ENCODE results near the gene FHL1. TPM values are rescaled to one million over a fixed set of nuclear protein-coding genes. Genes with fewer than 3 reads are reported as not detected.

Gene FHL1
- total and polyA plus RNA-seq, 2 donors (not counting 3 experiments of a cell fraction or from before 2014, with no cell fraction given) = 50.6 to 59.4 TPM

GRCh38 chrX:136210243-136210642 lies 62.9 kb downstream of the FHL1 start:
- Histone ChIP-seq H2AFZ (ENCODE audit: low read depth, low read length) (no peak overlapping the region), H3K79me2 (ENCODE audit: control insufficient read depth, insufficient read depth, low read length) (no peaks in the 10 kb centered on the region), H3K36me3 (ENCODE audit: control insufficient read depth in 2 of 2, extremely low read depth in 1 of 2, insufficient read depth in 2 of 2, low read length in 2 of 2) (no peaks in the 10 kb centered on the region), H3K9me1 (replicated peaks; ENCODE audit: control insufficient read depth, extremely low read depth, insufficient read depth, low read length) (no peaks in the 10 kb centered on the region), H3K4me2 (ENCODE audit: insufficient read depth, low read length) (no peak overlapping the region), H3K4me1 (ENCODE audit: control insufficient read depth, extremely low read depth, insufficient read depth, low read length) (peaks cover 9% of the 10 kb centered on the region), H3K9me3 (replicated peaks; ENCODE audit: control insufficient read depth, insufficient read depth, low read length) (no peaks in the 10 kb centered on the region), H3K27ac (ENCODE audit: insufficient read depth, low read depth, low read length) (no peak overlapping the region), H4K20me1 (replicated peaks; ENCODE audit: control insufficient read depth, extremely low read depth, insufficient read depth, low read length) (no peaks in the 10 kb centered on the region), H3K27me3 (ENCODE audit: control insufficient read depth in 2 of 2, insufficient read depth in 2 of 2, low read length in 2 of 2) (no peaks in the 10 kb centered on the region), H3K9ac (replicated peaks; ENCODE audit: extremely low read depth, insufficient read depth, low read length) (no peak overlapping the region), H3K4me3 (replicated peaks in 1 of 3; ENCODE audit: insufficient read depth in 1 of 3, low read depth in 1 of 3, low read length in 3 of 3) (no peak overlapping the region)
- ChIA-PET CTCF (interaction anchor here (1.5 to 4.3 kb wide), 4 partner anchors 9 to 181 kb away, joined by 4 to 134 read pairs (median 56); no protein-coding TSS in a partner anchor), POLR2A (no interaction called here)
- no TSS peak for BruUV-seq (replicated peaks)
- no peak for TF ChIP-seq EZH2 (IDR thresholded peaks at IDR 0.05; ENCODE audit: borderline replicate concordance, low read depth, low read length, severe bottlenecking)
- no peak for TF ChIP-seq JUN (IDR thresholded peaks at IDR 0.05; ENCODE audit: borderline replicate concordance, insufficient read depth, insufficient read length, low read depth)
- TF ChIP-seq GATA2 (IDR thresholded peaks at IDR 0.05; ENCODE audit: insufficient read depth, insufficient read length, low read depth, low read length) = no peak
- no peak for TF ChIP-seq POLR2AphosphoS5 (IDR thresholded peaks at IDR 0.05; ENCODE audit: insufficient read depth, low read depth, low read length)
- no peak for TF ChIP-seq MAX (IDR thresholded peaks at IDR 0.05; ENCODE audit: insufficient read depth, insufficient read length)
- TF ChIP-seq MYC (IDR thresholded peaks at IDR 0.05; ENCODE audit: low read depth, low read length) = no peak
- TF ChIP-seq FOS (IDR thresholded peaks at IDR 0.05; ENCODE audit: borderline replicate concordance, insufficient read depth, low read length) = no peak
- TF ChIP-seq POLR2A (IDR thresholded peaks at IDR 0.05; ENCODE audit: low read depth, low read length) = no peak
- no peak for TF ChIP-seq CTCF (IDR thresholded peaks at IDR 0.05; ENCODE audit: extremely low read depth in 1 of 2, insufficient read depth in 1 of 2, low read depth in 1 of 2, low read length in 2 of 2)
- DNase-seq (ENCODE audit: low read depth, low spot score) = no peak
- dilution Hi-C loops (cut with MboI; ENCODE audit: extremely low pct_ligation_motif_present, low sequenced_read_pairs) (no loop called here), intact Hi-C loops (cut with micrococcal nuclease) (no loop called here)
- FAIRE-seq = peak; percentile 31
